OCI-LY3 (cell line): ENCODE results near the gene EXOC4.

Experiments
- H2AFZ ChIP-seq: fragments of 200-600, 300-600 bp; shearing (Covaris generic); 2 replicates; pipeline ENCODE4 v1.6.0; 2014; ENCODE audit warnings: antibody characterized with exemption, low read depth, low read length
- H3K27ac ChIP-seq: fragments of 200-600, 300-600 bp; sonication (generic); 2 replicates; pipeline ENCODE4 v1.5.1; 2014; ENCODE audit warnings: mild to moderate bottlenecking, low read length, moderate library complexity, mixed read lengths
- H3K27me3 ChIP-seq: fragments of 200-600, 300-600 bp; sonication (generic); 2 replicates; pipeline ENCODE4 v1.6.1; 2014; ENCODE audit warnings: low read depth, low read length, mixed read lengths
- H3K36me3 ChIP-seq: fragments of 200-600, 300-600 bp; sonication (generic); replicated peaks from 2 replicates; pipeline ENCODE3; 2014; ENCODE audit warnings: low read depth, low read length, mixed read lengths
- H3K4me1 ChIP-seq: fragments of 300-600, 200-600 bp; sonication (generic); 2 replicates; pipeline ENCODE4 v1.6.1; 2014; ENCODE audit warnings: low read length, mixed read lengths
- H3K4me2 ChIP-seq: fragments of 200-600, 300-600 bp; sonication (generic); 2 replicates; pipeline ENCODE4 v1.6.1; 2014; ENCODE audit warnings: low read length, mixed read lengths
- H3K4me3 ChIP-seq: fragments of 300-600, 200-600 bp; sonication (generic); 2 replicates; pipeline ENCODE4 v1.5.1; 2014; ENCODE audit warnings: antibody characterized with exemption, mild to moderate bottlenecking, low read length, moderate library complexity
- H3K79me2 ChIP-seq: fragments of 300-600, 200-600 bp; shearing (Covaris generic); 2 replicates; pipeline ENCODE4 v1.6.1; 2014; ENCODE audit warnings: mild to moderate bottlenecking, low read length, mixed read lengths
- H3K9ac ChIP-seq: fragments of 300-600, 200-600 bp; shearing (Covaris generic); 2 replicates; pipeline ENCODE4 v1.6.0; 2014; ENCODE audit warnings: mild to moderate bottlenecking, low read length, moderate library complexity
- H3K9me3 ChIP-seq: fragments of 200-600, 300-600 bp; shearing (Covaris generic); 2 replicates; pipeline ENCODE4 v1.6.1; 2014; ENCODE audit warnings: low read length, mixed read lengths; ENCODE audit not compliant: insufficient read depth
- H4K20me1 ChIP-seq: fragments of 200-600, 300-600 bp; sonication (generic); 2 replicates; pipeline ENCODE4 v1.6.1; 2016; ENCODE audit warnings: low read length, mixed read lengths; ENCODE audit not compliant: insufficient read depth
- CTCF ChIP-seq: fragments of 200-600, 300-600 bp; sonication (generic); IDR thresholded peaks from 2 replicates; pipeline ENCODE4 v1.5.1; 2014; ENCODE audit warnings: antibody characterized with exemption, low read length, low read depth
- EZH2phosphoT487 ChIP-seq: fragments of 200-600 bp; shearing (Covaris generic); IDR thresholded peaks from 2 replicates; pipeline ENCODE4 v1.6.1; 2018; ENCODE audit warnings: antibody characterized with exemption, mixed run types, low read depth

EXOC4 gene

GRCh38 chr7:133282094-133282493 lies 29.2 kb downstream of the EXOC4 start:
- H3K9me3 ChIP-seq: no peaks in the 10 kb centered on the region
- H3K4me2 ChIP-seq: no peak overlapping the region
- H3K79me2 ChIP-seq: no peaks in the 10 kb centered on the region
- TF ChIP-seq CTCF: no peak
- TF ChIP-seq EZH2phosphoT487: no peak
- H3K27ac ChIP-seq: no peak overlapping the region
- no peaks in the 10 kb centered on the region for H3K27me3 ChIP-seq
- no peak overlapping the region for H2AFZ ChIP-seq
- no peak overlapping the region for H3K9ac ChIP-seq
- peaks cover 9% of the 10 kb centered on the region for H4K20me1 ChIP-seq
- H3K4me3 ChIP-seq: no peak overlapping the region
- H3K4me1 ChIP-seq: peaks cover 4% of the 10 kb centered on the region; the same call in 1 of the 2 replicates
- peaks cover 9% of the 10 kb centered on the region for H3K36me3 ChIP-seq

GRCh38 chr7:133284092-133284491 lies 31.2 kb downstream of the EXOC4 start:
- Histone ChIP-seq H3K36me3 (peaks cover 10% of the 10 kb centered on the region), H2AFZ (no peak overlapping the region), H3K9me3 (no peaks in the 10 kb centered on the region), H3K9ac (no peak overlapping the region), H3K4me2 (no peak overlapping the region), H3K4me1 (peaks cover 4% of the 10 kb centered on the region; the same call in 1 of the 2 replicates), H3K27ac (no peak overlapping the region), H3K4me3 (no peak overlapping the region), H3K79me2 (no peaks in the 10 kb centered on the region), H3K27me3 (no peaks in the 10 kb centered on the region), H4K20me1 (peaks cover 8% of the 10 kb centered on the region)
- no peak for TF ChIP-seq CTCF
- TF ChIP-seq EZH2phosphoT487: no peak

GRCh38 chr7:133288970-133289369 lies 36.1 kb downstream of the EXOC4 start:
- H4K20me1 ChIP-seq: peaks cover 5% of the 10 kb centered on the region; the same call in 1 of the 2 replicates
- no peaks in the 10 kb centered on the region for H3K79me2 ChIP-seq
- no peak overlapping the region for H3K4me2 ChIP-seq
- no peak overlapping the region for H3K27ac ChIP-seq
- H2AFZ ChIP-seq: no peak overlapping the region
- peaks cover 10% of the 10 kb centered on the region for H3K4me1 ChIP-seq
- no peak for TF ChIP-seq CTCF
- H3K27me3 ChIP-seq: no peaks in the 10 kb centered on the region
- H3K36me3 ChIP-seq: peaks cover 22% of the 10 kb centered on the region
- H3K9me3 ChIP-seq: no peaks in the 10 kb centered on the region
- no peak overlapping the region for H3K9ac ChIP-seq
- no peak overlapping the region for H3K4me3 ChIP-seq

GRCh38 chr7:133290041-133290440 lies 37.2 kb downstream of the EXOC4 start:
- Histone ChIP-seq H4K20me1 (peaks cover 5% of the 10 kb centered on the region; the same call in 1 of the 2 replicates), H3K9me3 (no peaks in the 10 kb centered on the region), H3K27me3 (no peaks in the 10 kb centered on the region), H3K4me2 (no peak overlapping the region), H3K79me2 (no peaks in the 10 kb centered on the region), H2AFZ (no peak overlapping the region), H3K4me3 (no peak overlapping the region), H3K27ac (no peak overlapping the region), H3K9ac (no peak overlapping the region), H3K36me3 (peaks cover 22% of the 10 kb centered on the region), H3K4me1 (peaks cover 12% of the 10 kb centered on the region)
- TF ChIP-seq CTCF (no peak), EZH2phosphoT487 (no peak)
